HG03521 (cell line): ENCODE measurements around the gene TAF1L.

Source experiments
- ATAC-seq: cut with Tn5 transposase; IDR thresholded peaks from one replicate; pipeline ENCODE4 v1.9.1; 2021; ENCODE audit warnings: mild to moderate bottlenecking, moderate library complexity; ENCODE audit not compliant: unreplicated experiment

The TAF1L gene

DNA sequence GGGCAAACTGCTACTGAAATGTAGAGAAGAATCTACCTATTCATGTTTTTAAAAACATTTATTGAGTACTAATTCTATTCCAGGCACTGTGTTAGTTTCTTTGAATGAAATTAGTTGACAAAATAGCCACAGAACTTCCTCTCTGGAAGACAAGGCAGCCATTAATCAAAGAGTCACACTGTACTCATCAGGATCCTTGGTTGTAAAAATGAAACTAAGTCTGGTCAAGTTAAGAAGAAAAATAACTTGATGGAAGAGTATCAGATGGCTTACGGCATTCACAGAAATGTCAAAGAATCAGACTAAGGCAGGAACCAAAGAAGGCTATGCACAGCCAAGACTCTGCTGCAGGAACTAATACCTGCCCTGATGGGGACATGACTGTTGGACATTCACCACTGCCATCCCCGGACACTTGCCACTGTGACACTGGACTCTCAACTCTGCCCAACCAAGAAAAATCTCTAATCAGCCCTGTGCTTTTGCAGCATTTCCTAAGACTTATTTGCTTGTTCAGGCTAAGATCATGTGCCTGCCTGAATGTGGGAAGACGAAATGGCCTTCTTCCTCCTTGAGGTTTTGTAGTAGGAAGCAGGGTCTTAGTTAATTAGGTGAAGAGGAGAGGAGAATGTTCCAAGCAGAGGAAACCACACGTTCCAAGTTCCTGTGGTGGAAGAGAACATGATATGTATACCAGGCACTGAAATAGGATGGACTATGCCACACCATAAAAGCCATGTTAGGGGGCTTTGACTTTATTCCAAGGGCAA is 39.2 kb downstream of the TAF1L start:
- ATAC-seq: no peak

- ATAC-seq: no peak
Observed at GRCh38 chr9:32590898-32591297, 44.6 kb downstream of the TAF1L start.

GRCh38 chr9:32590476-32590875 is 45.0 kb downstream of the TAF1L start:
- ATAC-seq: no peak

DNA sequence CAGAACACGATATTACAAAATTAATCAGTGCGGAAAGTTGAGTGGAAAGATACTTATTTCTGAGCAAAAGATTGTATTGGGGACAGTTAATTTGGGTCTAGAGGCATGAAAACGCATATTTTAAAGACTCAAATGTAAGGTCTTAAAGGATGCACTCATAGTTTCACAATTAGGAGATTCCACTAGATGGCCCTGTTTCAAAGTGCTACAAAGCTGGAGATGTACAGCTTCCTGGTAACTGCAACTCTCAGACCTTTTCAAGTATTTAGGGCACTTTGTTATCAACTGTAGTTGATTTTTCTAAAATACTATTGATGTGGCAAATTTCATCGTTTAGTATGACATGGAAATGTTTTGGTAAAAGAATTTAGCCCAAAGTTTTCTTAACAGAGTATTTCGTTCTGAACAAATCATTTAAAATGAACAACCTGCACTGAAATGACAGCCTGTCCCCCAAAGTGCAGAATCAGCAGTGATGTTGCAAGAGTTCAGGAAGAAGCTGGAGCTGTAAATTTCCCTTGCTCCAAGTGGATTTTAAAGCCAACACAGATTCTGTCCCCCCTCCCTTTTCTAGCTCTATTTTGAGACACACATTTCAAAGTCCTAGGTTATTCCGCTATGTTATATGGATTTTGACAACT is 46.3 kb downstream of the TAF1L start:
- ATAC-seq: no peak

DNA sequence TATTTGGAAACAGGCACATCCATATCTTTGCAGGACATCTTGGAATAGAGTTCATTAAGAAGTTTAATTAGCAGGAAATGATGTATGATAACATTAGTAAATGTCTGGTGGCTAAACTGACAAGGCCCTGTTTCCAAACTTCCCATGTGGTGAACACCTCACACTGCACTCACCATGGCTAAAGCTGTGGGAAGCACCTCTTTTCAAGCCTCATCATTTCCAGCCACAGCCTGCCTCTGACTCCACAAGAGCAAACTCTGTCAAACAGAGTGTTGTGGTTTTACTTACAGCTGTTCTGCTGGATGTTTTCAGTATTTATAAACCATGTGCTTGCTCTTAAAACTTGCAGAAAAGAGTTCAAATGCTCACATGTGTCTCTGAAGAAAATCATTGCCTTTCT is 47.6 kb downstream of the TAF1L start:
- ATAC-seq: no peak

DNA sequence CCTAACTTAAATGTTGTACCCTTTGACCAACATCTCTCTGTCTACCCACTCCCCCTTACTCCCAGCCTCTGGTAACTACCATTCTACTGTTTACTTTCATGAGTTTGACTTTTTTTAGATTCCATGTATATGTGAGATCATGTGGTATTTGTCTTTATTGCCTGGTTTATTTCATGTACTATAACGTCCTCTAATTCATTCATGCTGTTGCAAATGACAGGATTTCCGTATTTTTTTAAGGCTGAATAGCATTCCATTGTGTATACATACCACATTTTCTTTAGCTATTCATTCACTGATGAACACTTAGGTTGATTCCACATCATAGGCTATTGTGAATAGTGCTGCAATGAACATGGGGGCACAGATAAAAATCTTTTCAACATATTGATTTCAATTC is 50.7 kb downstream of the TAF1L start:
- ATAC-seq: no peak

DNA sequence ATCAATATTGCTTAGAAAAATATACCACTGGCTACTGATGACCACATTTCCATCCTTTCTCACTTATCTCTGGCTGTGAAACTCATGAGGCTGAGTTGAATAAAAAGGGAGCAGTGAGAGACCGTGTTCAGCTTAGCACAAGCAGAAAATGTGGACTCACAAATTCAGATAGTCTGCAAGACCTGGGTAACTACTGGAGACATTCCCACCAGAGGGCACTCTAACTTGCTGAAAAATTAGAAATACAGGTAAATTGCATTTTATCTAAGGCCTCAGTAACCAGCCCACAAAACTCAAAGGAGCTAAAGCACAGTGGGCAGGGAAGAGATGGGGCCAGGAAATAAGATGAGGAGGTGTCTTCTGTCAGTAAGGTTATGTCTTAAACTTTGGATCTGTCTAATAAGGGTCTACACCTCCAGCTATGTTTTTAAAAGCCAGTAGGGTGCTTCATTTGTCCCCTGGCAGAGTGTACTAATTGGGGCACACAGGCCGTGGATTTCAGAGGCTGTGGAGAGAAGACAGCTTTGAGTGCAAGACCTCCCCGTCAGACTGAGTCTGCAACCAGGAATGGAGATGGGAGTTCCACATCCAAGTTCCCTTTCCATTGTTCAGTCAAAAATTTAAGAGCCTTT is 53.8 kb downstream of the TAF1L start:
- ATAC-seq: no peak

GRCh38 chr9:32580631-32581300 is 54.7 kb downstream of the TAF1L start:
- ATAC-seq: no peak

- ATAC-seq: peak; percentile 58
Observed at GRCh38 chr9:32579706-32580331, 55.6 kb downstream of the TAF1L start.
